SK-N-MC (cell line): ENCODE measurements around the gene G0S2.
"Not testable (repeated sequence)": the region's sequence is repeated elsewhere in the genome, so short reads cannot be mapped to it uniquely, and the experiment has no call there.

ENCODE experiments used
- DNase-seq: peaks from one replicate; pipeline ENCODE4 v3.0.0-alpha.2; 2011; ENCODE audit warnings: low read depth, low spot score
- H3K27ac ChIP-seq: fragments of 200-600 bp; sonication (generic); 2 replicates; pipeline ENCODE4 v1.5.1; 2016; ENCODE audit warnings: mixed run types
- H3K36me3 ChIP-seq: fragments of 200-600 bp; sonication (generic); 2 replicates; pipeline ENCODE4 v1.6.1; 2017; ENCODE audit warnings: antibody characterized with exemption, low read length, mixed read lengths; ENCODE audit not compliant: insufficient read depth
- H3K4me3 ChIP-seq: fragments of 200-600 bp; sonication (generic); 2 replicates; pipeline ENCODE4 v1.5.1; 2016
- H3K9ac ChIP-seq: fragments of 200-600 bp; sonication (generic); 2 replicates; pipeline ENCODE4 v1.8.0; 2017; ENCODE audit warnings: mixed run types, mixed read lengths; ENCODE audit not compliant: insufficient read length
- H3K9me3 ChIP-seq: fragments of 200-600 bp; sonication (generic); 2 replicates; pipeline ENCODE4 v1.6.1; 2017; ENCODE audit warnings: low read depth, mild to moderate bottlenecking, antibody characterized with exemption, low read length, moderate library complexity, mixed read lengths
- EZH2 ChIP-seq: fragments of 200-600 bp; sonication (generic); IDR thresholded peaks from one replicate; pipeline ENCODE4 v1.6.1; 2017; ENCODE audit warnings: antibody characterized with exemption
- FOXP2 ChIP-seq: optimal IDR thresholded peaks from 2 replicates; pipeline ENCODE3; 2011; ENCODE audit warnings: mild to moderate bottlenecking, moderate library complexity; ENCODE audit not compliant: insufficient read depth; ENCODE audit errors: extremely low read length, control extremely low read depth
- POLR2AphosphoS5 ChIP-seq: IDR thresholded peaks from 2 replicates; pipeline ENCODE4 v1.6.1; 2012; ENCODE audit warnings: mild to moderate bottlenecking, low read depth, low read length, borderline replicate concordance

The G0S2 gene

DNA sequence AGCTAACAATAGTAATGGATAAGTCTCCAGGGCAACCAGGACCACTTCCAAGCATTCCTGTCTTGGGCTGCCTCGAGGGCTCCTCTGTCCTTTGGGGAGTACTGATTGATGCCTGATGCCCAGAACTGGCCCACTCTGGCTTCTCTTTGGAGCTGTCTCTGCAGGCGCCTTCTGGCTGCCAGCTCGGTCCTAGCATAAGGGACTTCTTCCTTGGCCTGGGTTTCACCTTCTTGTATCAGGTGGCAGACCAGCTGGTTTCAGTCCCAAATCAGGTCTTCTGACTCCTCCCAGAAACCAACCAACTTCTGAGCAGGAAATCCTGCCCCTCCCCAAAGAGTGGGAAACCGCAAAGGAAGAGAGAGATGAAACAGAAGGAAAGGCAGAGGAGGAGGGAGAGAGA, 10.6 kb downstream of the G0S2 start:
- TF ChIP-seq POLR2AphosphoS5: no peak
- no peak for TF ChIP-seq FOXP2
- no peak for TF ChIP-seq EZH2
- no peak overlapping the region for H3K9ac ChIP-seq
- H3K27ac ChIP-seq: no peak overlapping the region
- no peaks in the 10 kb centered on the region for H3K36me3 ChIP-seq
- no peak overlapping the region for H3K4me3 ChIP-seq
- DNase-seq: no peak
- H3K9me3 ChIP-seq: no peaks in the 10 kb centered on the region

DNA sequence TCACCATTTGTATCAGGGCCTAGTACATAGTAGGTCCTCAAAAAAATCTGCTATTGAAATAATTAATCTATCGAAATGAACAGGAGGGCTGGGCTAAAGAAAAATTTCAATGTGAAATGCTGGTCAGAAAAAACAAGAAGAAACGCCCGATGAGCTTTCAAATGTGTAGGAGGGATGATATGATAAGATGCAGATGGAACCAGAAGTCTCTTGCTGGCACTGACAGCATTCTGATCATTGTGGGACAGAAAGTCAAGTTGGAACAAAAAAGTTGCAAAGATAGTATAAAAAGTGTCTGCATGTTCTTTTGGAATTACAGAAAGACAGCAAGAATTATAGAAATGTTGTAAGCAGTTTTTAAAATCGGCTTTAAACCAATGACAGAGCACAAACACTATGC, 11.1 kb downstream of the G0S2 start:
- H3K36me3 ChIP-seq: no peaks in the 10 kb centered on the region
- H3K4me3 ChIP-seq: no peak overlapping the region
- no peak for DNase-seq
- no peaks in the 10 kb centered on the region for H3K9me3 ChIP-seq
- TF ChIP-seq POLR2AphosphoS5 (no peak), FOXP2 (no peak), EZH2 (no peak)
- H3K27ac ChIP-seq: no peak overlapping the region
- no peak overlapping the region for H3K9ac ChIP-seq

DNA sequence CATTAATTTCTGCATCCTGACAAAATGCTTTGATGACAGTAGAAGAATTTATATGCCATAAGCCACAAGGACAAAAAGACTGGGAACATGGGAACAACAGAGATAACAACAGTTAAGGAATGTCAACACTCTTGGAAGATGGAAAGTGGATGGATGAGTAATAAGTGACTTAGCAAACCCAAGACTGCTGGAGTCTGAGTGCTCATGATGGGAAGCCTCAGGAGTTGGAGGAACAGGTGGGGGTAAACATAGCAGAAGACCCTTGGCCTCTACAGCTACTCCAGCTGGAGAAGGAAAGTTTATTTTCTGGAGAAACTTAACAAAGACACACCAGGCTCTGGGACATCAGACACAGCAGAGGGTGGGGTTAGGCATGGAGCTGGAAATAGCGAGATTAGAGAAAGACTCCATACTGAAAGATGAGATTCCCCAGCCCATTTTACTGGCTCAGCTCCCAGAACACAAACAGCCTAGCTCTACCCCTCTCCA, 13.6 kb downstream of the G0S2 start:
- TF ChIP-seq FOXP2 (no peak), POLR2AphosphoS5 (no peak), EZH2 (no peak)
- Histone ChIP-seq H3K27ac (no peak overlapping the region), H3K4me3 (no peak overlapping the region), H3K36me3 (no peaks in the 10 kb centered on the region), H3K9me3 (no peaks in the 10 kb centered on the region), H3K9ac (no peak overlapping the region)
- no peak for DNase-seq

GRCh38 chr1:209689477-209689876, 14.3 kb downstream of the G0S2 start:
- H3K9ac ChIP-seq: no peak overlapping the region
- TF ChIP-seq POLR2AphosphoS5: no peak
- no peak for TF ChIP-seq FOXP2
- TF ChIP-seq EZH2: no peak
- no peaks in the 10 kb centered on the region for H3K36me3 ChIP-seq
- no peak for DNase-seq
- H3K9me3 ChIP-seq: no peaks in the 10 kb centered on the region
- H3K27ac ChIP-seq: no peak overlapping the region
- no peak overlapping the region for H3K4me3 ChIP-seq

GRCh38 chr1:209691237-209691636, 16.0 kb downstream of the G0S2 start:
- H3K36me3 ChIP-seq: no peaks in the 10 kb centered on the region
- no peak for DNase-seq
- peak overlapping the region; percentile 28; the same call in 1 of the 2 replicates for H3K27ac ChIP-seq
- H3K4me3 ChIP-seq: no peak overlapping the region
- no peak overlapping the region for H3K9ac ChIP-seq
- H3K9me3 ChIP-seq: no peaks in the 10 kb centered on the region
- TF ChIP-seq EZH2: no peak
- no peak for TF ChIP-seq POLR2AphosphoS5
- TF ChIP-seq FOXP2: no peak

DNA sequence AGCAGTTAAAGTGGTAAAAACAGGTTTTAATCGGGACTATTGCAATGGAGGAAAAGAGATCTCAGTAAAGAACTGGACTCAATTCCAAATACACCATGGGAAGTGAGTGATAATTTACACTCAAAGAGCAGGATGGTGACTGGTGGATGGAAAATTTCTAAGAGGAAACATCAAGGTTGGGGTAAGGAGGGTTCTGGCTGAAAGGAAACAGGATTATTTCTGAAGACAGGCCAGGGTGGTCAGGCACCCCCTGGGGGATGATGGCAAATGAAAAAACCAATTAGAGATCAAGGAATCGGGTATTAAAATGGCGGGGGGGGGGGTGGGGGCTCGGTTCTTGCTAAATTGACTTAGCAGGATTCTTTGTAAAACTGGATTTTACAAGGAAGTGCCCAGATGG, 17.1 kb downstream of the G0S2 start:
- Histone ChIP-seq H3K36me3 (no peaks in the 10 kb centered on the region), H3K27ac (peak overlapping the region; percentile 29; the same call in 1 of the 2 replicates), H3K9ac (no peak overlapping the region), H3K4me3 (no peak overlapping the region), H3K9me3 (no peaks in the 10 kb centered on the region)
- no peak for DNase-seq
- TF ChIP-seq EZH2: no peak
- TF ChIP-seq FOXP2: no peak
- no peak for TF ChIP-seq POLR2AphosphoS5

GRCh38 chr1:209692745-209693504, 17.7 kb downstream of the G0S2 start:
- peak; percentile 71 for DNase-seq
- TF ChIP-seq FOXP2 (no peak), EZH2 (no peak), POLR2AphosphoS5 (no peak)
- Histone ChIP-seq H3K36me3 (no peaks in the 10 kb centered on the region), H3K9me3 (no peaks in the 10 kb centered on the region), H3K9ac (no peak overlapping the region), H3K27ac (no peak overlapping the region), H3K4me3 (no peak overlapping the region)

- Histone ChIP-seq H3K36me3 (no peaks in the 10 kb centered on the region), H3K27ac (no peak overlapping the region), H3K4me3 (no peak overlapping the region), H3K9ac (no peak overlapping the region), H3K9me3 (no peaks in the 10 kb centered on the region)
- no peak for DNase-seq
- TF ChIP-seq EZH2: no peak
- no peak for TF ChIP-seq POLR2AphosphoS5
- TF ChIP-seq FOXP2: no peak
Measured at GRCh38 chr1:209696673-209697072, 21.5 kb downstream of the G0S2 start.

DNA sequence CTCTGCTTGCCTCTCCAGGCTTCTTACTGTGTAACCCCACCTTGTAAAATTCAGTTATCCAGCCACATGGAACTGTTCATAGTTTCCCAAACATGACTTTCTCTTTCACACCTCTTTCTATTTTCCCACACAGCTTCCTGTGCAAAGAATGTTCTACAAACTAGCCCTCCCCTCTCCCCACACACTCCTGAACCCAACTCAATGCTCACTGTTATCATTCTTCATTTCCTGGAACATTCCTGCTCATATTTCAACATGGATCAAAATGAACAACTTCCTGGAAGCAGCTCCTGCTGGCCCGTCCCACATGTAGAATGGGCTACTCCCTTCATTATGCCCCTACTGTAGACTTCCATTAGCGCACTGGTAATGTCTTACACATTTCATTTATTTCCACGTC, 21.9 kb downstream of the G0S2 start:
- no peak overlapping the region for H3K27ac ChIP-seq
- no peak overlapping the region for H3K4me3 ChIP-seq
- TF ChIP-seq EZH2: no peak
- TF ChIP-seq POLR2AphosphoS5: no peak
- no peak for TF ChIP-seq FOXP2
- H3K9me3 ChIP-seq: no peaks in the 10 kb centered on the region
- H3K36me3 ChIP-seq: no peaks in the 10 kb centered on the region
- H3K9ac ChIP-seq: no peak overlapping the region
- no peak for DNase-seq

DNA sequence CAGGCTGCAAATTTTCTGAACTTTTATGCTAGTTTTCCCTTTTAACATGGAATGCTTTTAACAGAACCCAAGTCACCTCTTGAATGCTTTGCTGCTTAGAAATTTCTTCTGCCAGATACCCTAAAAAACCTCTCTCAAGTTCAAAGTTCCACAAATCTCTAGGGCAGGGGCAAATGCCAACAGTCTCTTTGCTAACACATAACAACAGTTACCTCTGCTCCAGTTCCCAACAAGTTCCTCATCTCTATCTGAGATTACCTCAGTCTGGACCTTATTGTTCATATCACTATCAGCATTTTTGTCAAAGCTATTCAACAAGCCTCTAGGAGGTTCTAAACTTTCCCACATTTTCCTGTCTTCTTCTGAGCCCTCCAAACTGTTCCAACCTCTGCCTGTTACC, 25.5 kb downstream of the G0S2 start:
- DNase-seq, H3K9me3 ChIP-seq, H3K27ac ChIP-seq, H3K4me3 ChIP-seq, H3K36me3 ChIP-seq, H3K9ac ChIP-seq: not testable (repeated sequence)
